Cardiac muscle cell (in vitro differentiated cells and primary cell): ENCODE data around the gene CD4. TPM values are rescaled to one million over a fixed set of nuclear protein-coding genes. Genes with fewer than 3 reads are reported as not detected.
A peak's percentile ranks its signal among the peaks of the same experiment; 100 is the strongest.

ENCODE experiments used
- DNase-seq, 2 donors: peaks; one replicate each; pipeline versions ENCODE4 v3.0.0 to v3.0.0-alpha.2; 2010 to 2017; ENCODE audit warnings: low read depth in 1 of 2, low spot score in 1 of 2
- H3K27ac ChIP-seq: fragments of 200-600 bp; sonication (generic); 2 replicates; pipeline ENCODE4 v1.5.1; 2016
- H3K27me3 ChIP-seq: fragments of 200-600 bp; sonication (generic); 2 replicates; pipeline ENCODE4 v1.6.0; 2016; ENCODE audit warnings: control low read depth
- H3K36me3 ChIP-seq: fragments of 200-600 bp; sonication (generic); 2 replicates; pipeline ENCODE4 v1.5.1; 2016; ENCODE audit warnings: control low read depth
- H3K4me1 ChIP-seq: fragments of 200-600 bp; sonication (generic); 2 replicates; pipeline ENCODE4 v1.8.1; 2017; ENCODE audit warnings: low read depth, mild to moderate bottlenecking, mixed run types
- H3K4me3 ChIP-seq: fragments of 200-600 bp; sonication (generic); 2 replicates; pipeline ENCODE4 v1.5.1; 2016; ENCODE audit warnings: mild to moderate bottlenecking
- H3K9me3 ChIP-seq: fragments of 200-600 bp; sonication (generic); 2 replicates; pipeline ENCODE4 v1.5.1; 2017; ENCODE audit warnings: low read depth, mild to moderate bottlenecking, control low read depth
- polyA plus RNA-seq: library from polyadenylated mRNA; unstranded; fragments of >200 nt; fragmentation: Nextera tagmentation; extraction: Ambion mirVana; gene quantifications from 2 replicates; pipeline ENCODE4 v1.2.1, GENCODE V29; 2016
- total RNA-seq: library from RNA; depleted of rRNA; stranded (reverse); fragments of >200 nt; gene quantifications from 2 replicates; pipeline ENCODE4 v1.2.3, GENCODE V29; 2016
- TF ChIP-seq, protein P1 (sequence below): IDR thresholded peaks from 2 replicates; pipeline ENCODE4 v1.5.1; 2012; ENCODE audit warnings: low read depth, mild to moderate bottlenecking, low read length

The CD4 gene
- total and polyA plus RNA-seq, 2 experiments from 2014 or later: 3.3 to 5.9 TPM

DNA sequence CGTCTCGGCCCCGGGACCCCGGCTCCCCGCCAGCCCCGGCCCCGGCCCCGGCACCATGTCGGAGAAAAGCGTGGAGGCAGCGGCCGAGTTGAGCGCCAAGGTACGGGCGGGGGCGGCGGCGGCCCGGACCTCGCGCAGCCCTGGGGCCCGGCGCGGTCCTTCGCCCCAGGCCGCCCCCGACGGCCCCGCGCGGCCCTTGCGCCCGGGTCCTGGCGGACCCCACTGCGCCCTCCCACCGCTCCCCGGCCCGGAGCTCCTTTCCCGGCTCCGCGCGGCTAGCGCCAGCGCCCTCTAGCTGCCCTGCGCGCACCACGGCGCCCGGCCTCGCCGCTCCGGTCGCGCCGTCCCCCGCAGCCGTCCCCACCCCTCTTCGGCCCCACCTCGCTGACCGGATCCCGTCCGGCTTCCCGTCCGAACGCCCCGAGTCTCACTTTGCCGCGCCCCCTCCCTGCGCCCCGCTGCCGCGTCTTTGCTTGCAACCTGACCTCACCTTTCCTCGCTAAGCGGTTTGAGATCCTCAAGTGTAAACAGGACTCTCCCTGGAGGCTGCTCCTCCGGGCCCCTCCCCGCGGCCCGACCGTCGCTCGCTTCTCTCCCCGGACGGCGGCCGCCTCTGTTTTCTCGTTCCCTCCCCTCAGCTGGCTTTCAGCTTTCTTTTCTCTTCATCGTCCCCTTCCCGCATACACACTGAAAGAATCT, 22.5 kb upstream of the CD4 start:
- Histone ChIP-seq H3K27ac (peak overlapping the region; percentile 95), H3K9me3 (no peaks in the 10 kb centered on the region), H3K4me3 (peak overlapping the region; percentile 93), H3K27me3 (no peaks in the 10 kb centered on the region), H3K36me3 (no peaks in the 10 kb centered on the region), H3K4me1 (peaks cover 30% of the 10 kb centered on the region)
- peak; percentile 76 to 89 for DNase-seq
- TF ChIP-seq, protein P1, sequence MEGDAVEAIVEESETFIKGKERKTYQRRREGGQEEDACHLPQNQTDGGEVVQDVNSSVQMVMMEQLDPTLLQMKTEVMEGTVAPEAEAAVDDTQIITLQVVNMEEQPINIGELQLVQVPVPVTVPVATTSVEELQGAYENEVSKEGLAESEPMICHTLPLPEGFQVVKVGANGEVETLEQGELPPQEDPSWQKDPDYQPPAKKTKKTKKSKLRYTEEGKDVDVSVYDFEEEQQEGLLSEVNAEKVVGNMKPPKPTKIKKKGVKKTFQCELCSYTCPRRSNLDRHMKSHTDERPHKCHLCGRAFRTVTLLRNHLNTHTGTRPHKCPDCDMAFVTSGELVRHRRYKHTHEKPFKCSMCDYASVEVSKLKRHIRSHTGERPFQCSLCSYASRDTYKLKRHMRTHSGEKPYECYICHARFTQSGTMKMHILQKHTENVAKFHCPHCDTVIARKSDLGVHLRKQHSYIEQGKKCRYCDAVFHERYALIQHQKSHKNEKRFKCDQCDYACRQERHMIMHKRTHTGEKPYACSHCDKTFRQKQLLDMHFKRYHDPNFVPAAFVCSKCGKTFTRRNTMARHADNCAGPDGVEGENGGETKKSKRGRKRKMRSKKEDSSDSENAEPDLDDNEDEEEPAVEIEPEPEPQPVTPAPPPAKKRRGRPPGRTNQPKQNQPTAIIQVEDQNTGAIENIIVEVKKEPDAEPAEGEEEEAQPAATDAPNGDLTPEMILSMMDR: peak; percentile 50

DNA sequence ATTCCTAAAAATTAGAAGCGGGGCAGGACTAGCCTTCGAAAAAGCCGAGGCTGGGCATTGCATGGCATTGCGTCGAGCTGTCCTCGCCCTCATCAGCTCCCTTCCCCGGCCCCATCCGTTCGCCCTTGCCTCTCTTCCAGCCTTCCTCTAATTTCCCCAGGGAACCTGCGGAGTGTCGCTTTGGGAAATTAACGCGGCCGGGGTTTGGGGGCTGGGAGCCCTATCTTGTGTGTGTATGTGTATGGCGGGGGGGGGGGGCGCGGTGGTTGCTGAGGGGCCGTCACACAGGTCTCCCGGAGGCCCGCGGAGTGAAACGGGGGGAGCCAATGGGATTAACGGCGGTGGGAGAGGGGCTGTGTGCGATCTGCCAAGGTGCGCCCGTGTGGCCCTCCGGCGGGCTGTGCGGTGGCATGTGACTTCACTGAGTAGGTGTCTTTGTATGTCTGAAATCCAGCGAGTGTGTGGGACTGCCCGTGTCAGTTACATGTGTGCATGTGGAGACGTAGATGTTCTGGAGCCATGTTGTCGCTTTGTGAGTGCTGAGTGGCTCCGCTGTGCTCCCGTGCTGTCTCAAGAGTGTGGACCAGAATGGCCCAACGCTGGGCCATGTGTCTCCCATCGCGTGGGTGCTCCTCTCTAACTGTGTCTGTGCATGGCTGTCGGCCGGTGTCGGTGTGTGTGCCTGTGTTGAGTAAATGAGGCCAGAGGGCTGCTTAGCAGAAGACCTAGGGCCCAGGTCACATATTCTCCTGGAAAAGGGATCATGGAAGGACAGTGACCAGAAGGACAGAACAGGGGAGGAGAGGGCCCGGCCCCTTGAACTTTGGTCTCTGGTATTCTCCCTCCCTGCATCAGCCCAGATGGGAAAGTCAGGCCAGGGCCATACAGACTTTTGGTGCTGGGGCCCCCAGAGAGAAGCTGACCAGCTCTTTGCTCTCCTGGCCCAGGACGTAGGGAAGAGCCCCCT, 21.7 kb upstream of the CD4 start:
- TF ChIP-seq, protein P1: no peak
- Histone ChIP-seq H3K4me1 (peaks cover 30% of the 10 kb centered on the region), H3K27me3 (peaks cover 8% of the 10 kb centered on the region), H3K27ac (peak overlapping the region; percentile 95), H3K36me3 (no peaks in the 10 kb centered on the region), H3K9me3 (no peaks in the 10 kb centered on the region), H3K4me3 (peak overlapping the region; percentile 93)
- DNase-seq: peak; percentile 44 to 51

DNA sequence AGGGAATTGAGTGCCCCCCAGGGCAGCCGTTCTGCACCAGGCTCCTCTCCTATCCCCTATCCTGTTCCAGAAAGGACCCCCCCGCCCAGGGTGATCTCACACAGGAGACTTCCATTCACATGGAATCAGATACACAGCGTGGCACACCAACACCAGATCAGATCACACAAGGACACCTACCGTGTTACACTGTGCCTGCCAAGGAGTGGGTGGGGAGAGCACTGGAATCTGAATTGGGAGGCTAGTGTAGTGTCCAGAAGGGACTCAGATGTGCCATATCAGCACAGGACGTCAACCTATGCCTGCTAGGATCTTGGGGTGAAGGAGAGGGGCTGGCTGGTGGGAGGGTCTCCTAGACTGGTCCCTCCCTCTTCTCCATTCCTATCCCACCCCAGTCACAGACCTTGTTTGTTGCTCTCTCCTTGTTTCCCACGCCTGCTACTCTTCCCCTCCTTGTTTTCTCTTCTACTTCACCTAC, 20.9 kb upstream of the CD4 start:
- peak overlapping the region; percentile 93 for H3K4me3 ChIP-seq
- no peaks in the 10 kb centered on the region for H3K36me3 ChIP-seq
- no peak for DNase-seq
- H3K9me3 ChIP-seq: no peaks in the 10 kb centered on the region
- H3K4me1 ChIP-seq: peaks cover 25% of the 10 kb centered on the region
- peak overlapping the region; percentile 95 for H3K27ac ChIP-seq
- H3K27me3 ChIP-seq: peaks cover 17% of the 10 kb centered on the region
- TF ChIP-seq, protein P1: no peak

DNA sequence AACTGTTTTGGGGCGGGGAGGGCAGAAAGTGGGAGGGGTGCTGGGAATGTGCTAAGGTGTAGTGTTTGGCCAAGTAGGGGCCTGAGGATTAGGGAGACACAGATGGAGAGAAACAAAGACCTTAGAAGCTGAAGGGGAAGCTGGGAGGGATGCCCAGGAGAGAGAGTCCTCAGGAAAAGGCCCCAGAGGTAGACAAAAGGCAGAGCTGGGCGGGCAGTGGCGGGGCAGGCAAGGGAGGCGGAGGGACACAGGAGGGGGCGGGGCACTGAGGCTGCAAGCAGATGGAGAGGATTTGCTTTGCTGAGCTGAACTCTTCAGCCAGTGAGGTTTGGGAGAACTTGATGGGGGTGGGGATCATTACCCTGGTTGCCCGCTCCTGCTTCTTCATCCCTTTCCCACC, 20.3 kb upstream of the CD4 start:
- peaks cover 20% of the 10 kb centered on the region for H3K4me1 ChIP-seq
- peak overlapping the region; percentile 95 for H3K27ac ChIP-seq
- peak; percentile 52 to 81 for DNase-seq
- peak overlapping the region; percentile 93 for H3K4me3 ChIP-seq
- H3K9me3 ChIP-seq: no peaks in the 10 kb centered on the region
- peaks cover 22% of the 10 kb centered on the region for H3K27me3 ChIP-seq
- H3K36me3 ChIP-seq: no peaks in the 10 kb centered on the region
- TF ChIP-seq, protein P1: no peak

DNA sequence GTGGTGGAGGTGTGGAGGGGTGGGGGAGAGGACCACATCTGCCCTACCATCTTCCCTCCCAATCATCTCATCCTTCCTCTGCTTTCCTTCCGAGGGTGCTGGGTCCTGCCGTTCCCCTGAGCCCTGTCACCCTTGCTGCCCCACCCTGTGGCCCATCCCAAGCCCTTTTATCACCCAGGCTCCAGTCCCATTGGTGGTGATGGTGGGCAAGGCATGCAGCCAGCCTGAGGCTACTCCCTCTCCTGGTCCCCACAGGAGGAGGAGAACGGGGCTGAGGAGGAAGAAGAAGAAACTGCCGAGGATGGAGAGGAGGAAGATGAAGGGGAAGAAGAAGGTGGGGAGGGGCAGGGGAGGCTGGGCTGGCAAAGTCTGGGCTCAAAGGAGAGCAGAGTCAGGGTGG, 19.7 kb upstream of the CD4 start:
- Histone ChIP-seq H3K4me3 (no peak overlapping the region), H3K27ac (no peak overlapping the region), H3K4me1 (peaks cover 19% of the 10 kb centered on the region), H3K9me3 (no peaks in the 10 kb centered on the region), H3K36me3 (no peaks in the 10 kb centered on the region), H3K27me3 (peaks cover 28% of the 10 kb centered on the region)
- TF ChIP-seq, protein P1: no peak
- no peak for DNase-seq
